HG03159 (cell line): ENCODE measurements around the gene DIPK1B.

Source experiments
- ATAC-seq: cut with Tn5 transposase; IDR thresholded peaks from one replicate; pipeline ENCODE4 v1.9.1; 2021; ENCODE audit warnings: mild to moderate bottlenecking, moderate library complexity; ENCODE audit not compliant: unreplicated experiment

The DIPK1B gene

GRCh38 chr9:136733611-136734010 is 21.2 kb downstream of the DIPK1B start:
- ATAC-seq: no peak

- no peak for ATAC-seq
Observed at GRCh38 chr9:136734837-136735496, 22.6 kb downstream of the DIPK1B start.

GRCh38 chr9:136735812-136736480 is 23.6 kb downstream of the DIPK1B start:
- no peak for ATAC-seq

GRCh38 chr9:136738960-136739359 is 26.6 kb downstream of the DIPK1B start:
- ATAC-seq: no peak

GRCh38 chr9:136739509-136739908 is 27.1 kb downstream of the DIPK1B start:
- no peak for ATAC-seq

- no peak for ATAC-seq
Observed at GRCh38 chr9:136740069-136740468, 27.7 kb downstream of the DIPK1B start.

GRCh38 chr9:136740491-136740890 is 28.1 kb downstream of the DIPK1B start:
- ATAC-seq: no peak

- no peak for ATAC-seq
Observed at GRCh38 chr9:136740971-136741882, 28.9 kb downstream of the DIPK1B start.

- ATAC-seq: no peak
Observed at GRCh38 chr9:136741883-136742571, 29.7 kb downstream of the DIPK1B start.

- ATAC-seq: no peak
Observed at GRCh38 chr9:136742591-136743391, 30.4 kb downstream of the DIPK1B start, which contains the start of gene LCN10. LCN10 (minus strand) TSS chr9:136742940; CDS start chr9:136742903, 37 bp downstream.

GRCh38 chr9:136743639-136744211 is 31.4 kb downstream of the DIPK1B start:
- ATAC-seq: no peak

GRCh38 chr9:136744773-136745172 is 32.4 kb downstream of the DIPK1B start:
- ATAC-seq: no peak

GRCh38 chr9:136745389-136746154 is 33.2 kb downstream of the DIPK1B start:
- no peak for ATAC-seq

- no peak for ATAC-seq
Observed at GRCh38 chr9:136746155-136746490, 33.8 kb downstream of the DIPK1B start.

GRCh38 chr9:136746621-136747020 is 34.2 kb downstream of the DIPK1B start:
- ATAC-seq: no peak

GRCh38 chr9:136747161-136748060 is 35.0 kb downstream of the DIPK1B start:
- ATAC-seq: no peak

GRCh38 chr9:136748201-136748600 is 35.8 kb downstream of the DIPK1B start, which contains the start of gene LCN6:
LCN6 (minus strand) TSS chr9:136748525; CDS start chr9:136748483, 42 bp downstream.
- ATAC-seq: no peak
